ENCODE data around the gene LUZP2. TPM values are rescaled to one million over a fixed set of nuclear protein-coding genes. Genes with fewer than 3 reads are reported as not detected.

Gene LUZP2
- total and polyA plus RNA-seq, 4 donors: 0.05 TPM; not detected in 3

DNA sequence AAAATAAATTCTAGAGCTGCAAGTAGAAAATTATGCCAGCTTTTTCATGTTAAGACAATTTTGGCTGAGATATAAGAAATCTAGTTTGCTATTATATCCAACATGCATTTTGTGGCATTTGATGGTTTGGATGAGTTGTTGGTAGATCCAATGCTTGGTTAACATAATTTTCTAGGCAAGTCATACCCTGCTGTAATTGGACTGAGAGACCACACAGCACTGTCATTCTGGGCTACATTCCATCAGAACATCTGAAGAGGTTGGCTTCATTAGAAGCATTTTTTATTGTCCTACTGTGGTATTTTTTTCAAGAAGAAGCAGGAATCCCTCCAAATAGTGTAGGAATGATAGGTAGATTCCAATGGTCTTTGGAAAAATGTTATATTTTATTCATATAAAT, 561.0 kb downstream of the LUZP2 start:
- Histone ChIP-seq H3K9ac (ENCODE audit: low read depth in 1 of 2, low read length in 2 of 2) (no peak overlapping the region), H3K36me3 (ENCODE audit: control insufficient read depth in 4 of 4, insufficient read depth in 3 of 4, low read depth in 1 of 4, low read length in 3 of 4) (no peaks in the 10 kb centered on the region), H3K4me3 (ENCODE audit: low read depth in 1 of 3, low read length in 3 of 3) (no peak overlapping the region), H3K9me3 (ENCODE audit: control insufficient read depth in 4 of 4, low read length in 3 of 4) (no peaks in the 10 kb centered on the region), H3K27ac (ENCODE audit: low read depth in 1 of 2, low read length in 2 of 2) (no peak overlapping the region), H3K4me1 (ENCODE audit: control insufficient read depth in 4 of 4, insufficient read depth in 4 of 4, low read length in 3 of 4) (no peaks in the 10 kb centered on the region), H3K27me3 (ENCODE audit: control insufficient read depth in 4 of 4, insufficient read depth in 4 of 4, low read length in 3 of 4) (no peaks in the 10 kb centered on the region)
- no peak for TF ChIP-seq FOXA2 (IDR thresholded peaks at IDR 0.05)
- TF ChIP-seq NR2F2 (IDR thresholded peaks at IDR 0.05): no peak
- TF ChIP-seq SP1 (IDR thresholded peaks at IDR 0.05): no peak
- TF ChIP-seq, protein P1, sequence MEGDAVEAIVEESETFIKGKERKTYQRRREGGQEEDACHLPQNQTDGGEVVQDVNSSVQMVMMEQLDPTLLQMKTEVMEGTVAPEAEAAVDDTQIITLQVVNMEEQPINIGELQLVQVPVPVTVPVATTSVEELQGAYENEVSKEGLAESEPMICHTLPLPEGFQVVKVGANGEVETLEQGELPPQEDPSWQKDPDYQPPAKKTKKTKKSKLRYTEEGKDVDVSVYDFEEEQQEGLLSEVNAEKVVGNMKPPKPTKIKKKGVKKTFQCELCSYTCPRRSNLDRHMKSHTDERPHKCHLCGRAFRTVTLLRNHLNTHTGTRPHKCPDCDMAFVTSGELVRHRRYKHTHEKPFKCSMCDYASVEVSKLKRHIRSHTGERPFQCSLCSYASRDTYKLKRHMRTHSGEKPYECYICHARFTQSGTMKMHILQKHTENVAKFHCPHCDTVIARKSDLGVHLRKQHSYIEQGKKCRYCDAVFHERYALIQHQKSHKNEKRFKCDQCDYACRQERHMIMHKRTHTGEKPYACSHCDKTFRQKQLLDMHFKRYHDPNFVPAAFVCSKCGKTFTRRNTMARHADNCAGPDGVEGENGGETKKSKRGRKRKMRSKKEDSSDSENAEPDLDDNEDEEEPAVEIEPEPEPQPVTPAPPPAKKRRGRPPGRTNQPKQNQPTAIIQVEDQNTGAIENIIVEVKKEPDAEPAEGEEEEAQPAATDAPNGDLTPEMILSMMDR (IDR thresholded peaks at IDR 0.05; ENCODE audit: low read depth, low read length, missing input control): no peak
- no peak for TF ChIP-seq GABPA (IDR thresholded peaks at IDR 0.05 in 1 of 2, conservative IDR thresholded peaks at IDR 0.05 in 1 of 2)
- TF ChIP-seq FOXA1 (IDR thresholded peaks at IDR 0.05): no peak
- TF ChIP-seq, protein P2, sequence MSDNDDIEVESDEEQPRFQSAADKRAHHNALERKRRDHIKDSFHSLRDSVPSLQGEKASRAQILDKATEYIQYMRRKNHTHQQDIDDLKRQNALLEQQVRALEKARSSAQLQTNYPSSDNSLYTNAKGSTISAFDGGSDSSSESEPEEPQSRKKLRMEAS (IDR thresholded peaks at IDR 0.05): no peak
- no peak for TF ChIP-seq TAF1 (conservative IDR thresholded peaks at IDR 0.05)
- TF ChIP-seq YY1 (IDR thresholded peaks at IDR 0.05): no peak
- DNase-seq (ENCODE audit: low spot score): no peak

DNA sequence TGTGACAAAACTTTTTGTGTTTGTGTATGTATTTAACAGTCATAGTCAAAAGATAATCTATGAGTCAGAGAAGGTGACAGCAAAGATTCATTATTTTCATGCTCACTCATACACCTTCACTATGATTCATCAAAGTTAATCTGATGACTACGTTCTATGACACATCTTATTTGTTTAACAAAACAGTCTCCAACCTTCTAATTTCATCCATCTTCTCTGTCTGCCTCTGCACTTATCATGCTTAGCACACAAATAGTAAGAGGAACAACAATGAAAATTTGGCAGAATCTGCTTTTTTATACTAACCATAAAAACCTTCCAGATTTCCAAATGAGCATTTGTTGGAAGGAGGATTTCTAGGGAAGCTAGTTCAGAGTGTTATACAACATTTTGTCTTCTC, 568.9 kb downstream of the LUZP2 start:
- H3K27me3 ChIP-seq (ENCODE audit: control insufficient read depth in 4 of 4, insufficient read depth in 4 of 4, low read length in 3 of 4): no peaks in the 10 kb centered on the region
- no peaks in the 10 kb centered on the region for H3K9me3 ChIP-seq (ENCODE audit: control insufficient read depth in 4 of 4, low read length in 3 of 4)
- H3K9ac ChIP-seq (ENCODE audit: low read depth in 1 of 2, low read length in 2 of 2): no peak overlapping the region
- no peak overlapping the region for H3K27ac ChIP-seq (ENCODE audit: low read depth in 1 of 2, low read length in 2 of 2)
- no peaks in the 10 kb centered on the region for H3K4me1 ChIP-seq (ENCODE audit: control insufficient read depth in 4 of 4, insufficient read depth in 4 of 4, low read length in 3 of 4)
- no peaks in the 10 kb centered on the region for H3K36me3 ChIP-seq (ENCODE audit: control insufficient read depth in 4 of 4, insufficient read depth in 3 of 4, low read depth in 1 of 4, low read length in 3 of 4)
- DNase-seq (ENCODE audit: low spot score): no peak
- TF ChIP-seq YY1 (IDR thresholded peaks at IDR 0.05): no peak
- TF ChIP-seq RXRA (IDR thresholded peaks at IDR 0.05): no peak
- no peak for TF ChIP-seq HNF4G (IDR thresholded peaks at IDR 0.05)
- TF ChIP-seq GABPA (IDR thresholded peaks at IDR 0.05 in 1 of 2, conservative IDR thresholded peaks at IDR 0.05 in 1 of 2): no peak
- TF ChIP-seq JUND (IDR thresholded peaks at IDR 0.05): no peak
- TF ChIP-seq, protein P3, sequence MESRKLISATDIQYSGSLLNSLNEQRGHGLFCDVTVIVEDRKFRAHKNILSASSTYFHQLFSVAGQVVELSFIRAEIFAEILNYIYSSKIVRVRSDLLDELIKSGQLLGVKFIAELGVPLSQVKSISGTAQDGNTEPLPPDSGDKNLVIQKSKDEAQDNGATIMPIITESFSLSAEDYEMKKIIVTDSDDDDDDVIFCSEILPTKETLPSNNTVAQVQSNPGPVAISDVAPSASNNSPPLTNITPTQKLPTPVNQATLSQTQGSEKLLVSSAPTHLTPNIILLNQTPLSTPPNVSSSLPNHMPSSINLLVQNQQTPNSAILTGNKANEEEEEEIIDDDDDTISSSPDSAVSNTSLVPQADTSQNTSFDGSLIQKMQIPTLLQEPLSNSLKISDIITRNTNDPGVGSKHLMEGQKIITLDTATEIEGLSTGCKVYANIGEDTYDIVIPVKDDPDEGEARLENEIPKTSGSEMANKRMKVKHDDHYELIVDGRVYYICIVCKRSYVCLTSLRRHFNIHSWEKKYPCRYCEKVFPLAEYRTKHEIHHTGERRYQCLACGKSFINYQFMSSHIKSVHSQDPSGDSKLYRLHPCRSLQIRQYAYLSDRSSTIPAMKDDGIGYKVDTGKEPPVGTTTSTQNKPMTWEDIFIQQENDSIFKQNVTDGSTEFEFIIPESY (IDR thresholded peaks at IDR 0.05): no peak
- TF ChIP-seq, protein P2 (IDR thresholded peaks at IDR 0.05): no peak
- no peak for TF ChIP-seq RAD21 (IDR thresholded peaks at IDR 0.05)
- no peak overlapping the region for H3K4me3 ChIP-seq (ENCODE audit: low read depth in 1 of 3, low read length in 3 of 3)
- WGBS: 61% methylated on average over 1 of the region's 1 CpG

DNA sequence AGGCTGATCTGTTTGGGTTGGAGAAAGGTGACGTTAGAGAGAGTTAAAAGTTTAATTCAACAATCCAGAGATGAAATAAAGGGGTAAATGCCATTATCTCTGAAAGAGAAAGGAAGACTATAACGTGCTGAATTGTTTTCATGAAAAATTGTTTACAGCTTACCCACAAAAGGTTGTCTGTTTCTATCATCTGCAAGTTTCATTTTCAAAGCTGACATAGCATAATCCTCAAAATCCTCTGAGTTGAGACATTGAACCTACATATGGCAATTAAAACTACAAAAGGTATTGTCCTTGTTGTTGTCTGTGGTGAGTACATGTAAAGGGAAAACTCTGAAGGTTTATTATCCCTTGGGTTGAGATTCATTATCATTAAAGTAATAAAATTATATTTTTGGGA, 569.9 kb downstream of the LUZP2 start:
- Histone ChIP-seq H3K4me1 (ENCODE audit: control insufficient read depth in 4 of 4, insufficient read depth in 4 of 4, low read length in 3 of 4) (no peaks in the 10 kb centered on the region), H3K4me3 (ENCODE audit: low read depth in 1 of 3, low read length in 3 of 3) (no peak overlapping the region), H3K9me3 (ENCODE audit: control insufficient read depth in 4 of 4, low read length in 3 of 4) (no peaks in the 10 kb centered on the region), H3K9ac (ENCODE audit: low read depth in 1 of 2, low read length in 2 of 2) (no peak overlapping the region), H3K27ac (ENCODE audit: low read depth in 1 of 2, low read length in 2 of 2) (no peak overlapping the region), H3K27me3 (ENCODE audit: control insufficient read depth in 4 of 4, insufficient read depth in 4 of 4, low read length in 3 of 4) (no peaks in the 10 kb centered on the region), H3K36me3 (ENCODE audit: control insufficient read depth in 4 of 4, insufficient read depth in 3 of 4, low read depth in 1 of 4, low read length in 3 of 4) (no peaks in the 10 kb centered on the region)
- DNase-seq (ENCODE audit: low spot score): no peak
- 44% methylated on average over 2 of the region's 2 CpGs for WGBS
- no peak for TF ChIP-seq GABPA (IDR thresholded peaks at IDR 0.05 in 1 of 2, conservative IDR thresholded peaks at IDR 0.05 in 1 of 2)
- TF ChIP-seq FOXA1 (IDR thresholded peaks at IDR 0.05): no peak
- TF ChIP-seq FOXA2 (IDR thresholded peaks at IDR 0.05): no peak
- TF ChIP-seq, protein P1 (IDR thresholded peaks at IDR 0.05; ENCODE audit: low read depth, low read length, missing input control): no peak
- TF ChIP-seq, protein P4, sequence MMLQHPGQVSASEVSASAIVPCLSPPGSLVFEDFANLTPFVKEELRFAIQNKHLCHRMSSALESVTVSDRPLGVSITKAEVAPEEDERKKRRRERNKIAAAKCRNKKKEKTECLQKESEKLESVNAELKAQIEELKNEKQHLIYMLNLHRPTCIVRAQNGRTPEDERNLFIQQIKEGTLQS (IDR thresholded peaks at IDR 0.05): no peak
- TF ChIP-seq HNF4A (conservative IDR thresholded peaks at IDR 0.05): no peak
- TF ChIP-seq RAD21 (IDR thresholded peaks at IDR 0.05): no peak

Data from liver (tissue), 9 donors.